ENCODE data around the gene USP24.
A peak's percentile ranks its signal among the peaks of the same experiment; 100 is the strongest.
"Not testable (repeated sequence)": the region's sequence is repeated elsewhere in the genome, so short reads cannot be mapped to it uniquely, and the experiment has no call there.

USP24 gene

GRCh38 chr1:55230659-55231058 is 15.5 kb upstream of the USP24 start:
- no peak for DNase-seq (ENCODE audit: low spot score)

- DNase-seq (ENCODE audit: low spot score) = not testable (repeated sequence)
These were observed 14.6 kb upstream of the USP24 start for GRCh38 chr1:55229726-55230125.

- DNase-seq (ENCODE audit: low spot score) = no peak
These were observed 10.1 kb upstream of the USP24 start for GRCh38 chr1:55225228-55225627.

DNA sequence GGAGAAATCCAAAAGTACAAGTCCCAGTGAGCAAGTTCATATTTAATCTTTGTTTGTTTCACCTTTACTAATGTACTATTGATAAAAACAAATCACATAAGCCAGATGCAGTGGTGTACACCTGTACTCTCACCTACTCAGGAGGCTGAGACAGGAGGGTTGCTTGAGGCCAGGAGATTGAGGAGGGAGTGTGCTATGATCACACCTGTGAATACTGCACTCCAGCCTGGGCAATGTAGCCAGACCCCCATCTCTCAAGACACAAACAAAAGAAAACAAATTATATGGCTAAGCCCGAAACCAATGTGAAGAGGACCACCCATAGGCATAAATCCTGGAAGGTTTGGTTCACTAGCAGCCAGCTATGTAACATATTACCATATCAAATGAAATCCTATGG is 9.6 kb upstream of the USP24 start:
- DNase-seq (ENCODE audit: low spot score) = no peak

DNA sequence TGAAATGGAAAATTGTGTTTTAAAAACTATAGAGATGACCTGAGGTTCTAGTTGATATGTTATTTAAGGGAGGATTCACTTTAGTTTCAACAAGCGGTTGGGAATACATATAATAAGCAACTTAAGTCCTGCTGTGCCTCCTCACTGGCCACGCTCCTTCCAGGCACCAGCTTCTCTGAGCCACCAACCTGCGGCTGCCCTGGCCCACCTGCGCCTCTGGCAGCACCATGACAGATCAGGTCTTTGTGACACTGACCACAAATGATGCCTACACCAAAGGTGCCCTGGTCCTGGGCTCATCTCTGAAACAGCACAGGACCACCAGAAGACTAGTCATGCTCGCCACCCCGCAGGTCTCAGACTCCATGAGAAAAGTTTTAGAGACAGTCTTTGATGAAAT is 7.0 kb upstream of the USP24 start:
- no peak for DNase-seq (ENCODE audit: low spot score)

- no peak for DNase-seq (ENCODE audit: low spot score)
These were observed 2.2 kb upstream of the USP24 start for GRCh38 chr1:55217226-55217986.

DNA sequence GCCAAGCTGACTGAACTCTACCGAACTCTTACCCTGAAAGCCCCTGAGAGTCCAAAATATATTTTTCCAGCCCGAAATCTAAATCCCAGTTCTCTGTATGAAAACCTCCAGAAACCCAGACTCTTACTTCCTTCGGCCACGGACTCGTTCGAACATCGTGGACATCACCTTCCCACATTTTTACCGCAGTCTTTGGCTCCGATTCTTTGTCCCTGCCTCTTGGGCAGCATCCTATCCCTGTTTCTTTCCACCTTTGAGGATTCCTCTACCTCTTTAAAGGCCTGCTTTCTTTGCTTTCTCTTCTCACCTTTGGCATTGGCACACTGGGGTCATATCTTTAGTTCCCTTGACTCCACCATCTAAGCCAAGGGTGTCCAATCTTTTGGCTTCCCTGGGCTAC is 932 bp upstream of the USP24 start:
- no peak for DNase-seq (ENCODE audit: low spot score)

DNA sequence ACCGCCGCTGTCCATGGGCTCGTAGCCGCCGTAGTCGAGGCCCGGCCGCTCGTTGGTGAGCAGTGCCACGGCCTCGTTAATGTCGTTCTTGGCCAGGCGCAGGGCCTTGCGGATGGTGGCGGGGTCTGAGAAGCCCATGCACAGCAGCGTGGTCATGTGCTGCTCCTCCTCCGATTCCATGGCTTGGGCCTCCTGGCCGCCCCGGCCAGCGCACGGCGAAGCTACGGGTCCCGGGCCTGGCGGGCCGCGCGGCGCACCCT is 300 bp downstream of the USP24 start:
- peak; percentile 30 for DNase-seq (ENCODE audit: low spot score)

DNA sequence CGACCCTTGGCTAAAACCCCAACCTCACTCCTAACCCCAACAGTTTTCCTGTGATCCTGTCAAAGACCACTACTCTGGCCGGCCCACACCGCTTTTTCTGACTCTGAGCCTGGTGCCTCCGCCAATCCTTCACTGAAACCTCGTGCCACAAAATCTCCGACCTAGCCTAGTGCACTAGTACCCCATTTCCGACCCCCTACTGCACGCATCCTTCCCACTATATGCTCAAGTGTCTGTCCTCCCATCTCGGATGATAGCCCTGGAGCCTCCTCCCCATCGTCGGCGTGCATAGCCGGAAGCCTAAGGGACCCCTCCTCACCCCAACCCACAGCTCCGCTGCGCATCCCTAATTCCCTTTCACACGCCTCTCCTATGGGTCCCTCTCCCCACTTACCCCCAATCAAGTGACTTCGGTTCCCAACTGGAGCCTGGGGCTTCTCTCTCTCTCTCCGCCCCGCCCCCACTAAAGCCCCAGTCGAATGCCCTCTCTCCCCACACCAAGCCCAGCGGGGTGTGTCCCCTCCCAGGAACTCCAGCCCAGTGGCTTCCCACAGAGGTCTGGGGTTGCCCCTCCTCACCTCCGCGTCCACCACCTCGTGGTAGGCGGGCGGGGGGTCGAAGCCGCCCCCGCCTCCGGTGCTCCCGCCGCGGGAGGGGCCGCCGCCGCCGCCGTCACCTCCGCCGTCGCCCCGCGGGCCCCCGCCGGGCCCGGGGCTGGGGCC is 791 bp downstream of the USP24 start:
- peak; percentile 53 for DNase-seq (ENCODE audit: low spot score)

DNA sequence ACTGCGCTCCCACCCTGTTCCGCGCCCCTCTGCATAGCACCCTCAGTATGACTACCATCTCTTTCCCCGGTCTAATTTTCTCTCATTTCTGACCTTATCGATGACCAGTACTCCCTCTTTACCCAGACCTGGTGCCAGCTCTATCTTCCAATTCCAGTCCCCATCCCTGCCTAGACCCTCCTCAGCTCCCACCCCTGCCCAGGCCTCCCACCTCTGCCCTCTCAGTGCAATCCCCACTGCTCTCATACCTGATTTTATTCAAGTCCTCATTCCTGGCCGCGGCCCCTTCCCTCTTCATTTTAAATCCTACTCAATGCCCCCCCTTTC is 1.3 kb downstream of the USP24 start:
- DNase-seq (ENCODE audit: low spot score) = no peak

DNA sequence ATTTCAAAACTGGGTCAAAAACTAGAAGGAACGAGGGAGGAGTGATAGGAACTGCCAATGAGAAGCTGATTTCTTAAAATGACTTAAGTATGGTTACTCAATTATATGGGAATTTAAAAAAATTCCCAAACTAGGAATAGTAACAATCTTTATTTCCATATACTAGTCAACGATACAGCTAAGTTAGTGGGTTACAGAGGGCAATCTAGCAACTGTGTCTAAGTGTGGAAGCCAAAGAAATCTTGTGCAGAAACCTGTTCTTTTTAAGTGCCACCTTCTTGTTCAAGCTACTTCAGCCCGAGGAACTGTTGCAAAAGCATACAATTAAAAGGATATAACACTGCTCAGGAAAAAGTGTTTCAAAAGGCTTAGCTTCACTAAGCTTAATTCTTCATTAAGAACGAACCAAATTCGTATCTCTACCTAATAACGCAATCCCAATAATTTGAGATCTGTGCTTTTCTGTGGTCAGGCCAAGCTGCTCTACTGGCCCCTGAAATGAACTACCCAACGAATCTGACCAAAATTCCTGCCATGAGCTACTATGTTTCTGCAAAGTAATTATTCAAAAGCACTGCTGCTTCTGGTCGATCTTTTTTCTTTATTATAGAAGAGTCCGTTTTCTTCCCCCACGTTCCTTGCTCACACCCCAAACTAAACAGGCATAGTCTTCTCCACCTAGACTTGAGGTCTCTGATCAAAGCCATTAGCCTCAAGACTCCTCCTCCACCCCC is 1.8 kb downstream of the USP24 start:
- no peak for DNase-seq (ENCODE audit: low spot score)

GRCh38 chr1:55212349-55213150 is 2.6 kb downstream of the USP24 start:
- DNase-seq (ENCODE audit: low spot score) = no peak

- no peak for DNase-seq (ENCODE audit: low spot score)
These were observed 3.3 kb downstream of the USP24 start for GRCh38 chr1:55211863-55212262.

DNA sequence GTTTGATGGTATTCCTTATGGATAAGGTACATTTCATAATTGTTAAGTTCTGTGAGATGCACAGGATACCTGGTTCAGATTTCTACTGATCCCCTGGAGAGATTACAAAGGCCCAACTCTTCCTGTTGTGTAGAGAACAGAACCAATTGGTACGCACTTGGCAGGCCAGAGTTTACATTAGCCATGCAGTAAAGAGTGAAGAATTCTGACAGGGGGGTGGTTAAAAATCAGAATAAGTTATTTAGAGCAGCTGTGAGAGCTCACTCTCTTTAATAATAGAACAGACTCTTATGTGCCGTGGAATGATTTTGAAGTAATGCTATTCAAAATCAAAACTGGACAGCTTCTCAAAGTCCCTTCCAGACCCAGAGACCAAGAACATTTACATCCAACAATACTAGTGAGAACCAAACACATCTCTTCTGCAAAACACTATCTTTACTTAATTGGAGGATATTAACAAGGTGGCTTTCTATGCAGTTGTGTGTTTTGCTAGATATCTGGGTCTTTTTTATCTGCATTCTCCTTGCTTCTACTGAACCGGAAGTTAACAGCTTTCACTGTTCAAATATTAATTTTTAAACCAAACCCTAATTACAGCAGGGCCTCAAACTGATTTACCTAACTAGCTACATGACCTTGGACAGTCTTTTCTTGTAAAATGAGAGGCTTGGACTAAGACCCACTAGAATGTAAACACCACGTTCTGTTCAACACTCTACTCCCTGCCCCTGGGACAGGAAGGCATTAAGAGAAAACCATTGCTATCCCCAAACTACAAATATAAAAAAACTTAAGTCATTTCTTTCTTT is 4.0 kb downstream of the USP24 start:
- DNase-seq (ENCODE audit: low spot score) = no peak

GRCh38 chr1:55209247-55209646 is 5.9 kb downstream of the USP24 start:
- DNase-seq (ENCODE audit: low spot score) = no peak

- DNase-seq (ENCODE audit: low spot score) = no peak
These were observed 9.0 kb downstream of the USP24 start for GRCh38 chr1:55206210-55206609.

- DNase-seq (ENCODE audit: low spot score) = no peak
These were observed 10.2 kb downstream of the USP24 start for GRCh38 chr1:55204997-55205396.

- no peak for DNase-seq (ENCODE audit: low spot score)
These were observed 12.1 kb downstream of the USP24 start for GRCh38 chr1:55203064-55203463.

DNA sequence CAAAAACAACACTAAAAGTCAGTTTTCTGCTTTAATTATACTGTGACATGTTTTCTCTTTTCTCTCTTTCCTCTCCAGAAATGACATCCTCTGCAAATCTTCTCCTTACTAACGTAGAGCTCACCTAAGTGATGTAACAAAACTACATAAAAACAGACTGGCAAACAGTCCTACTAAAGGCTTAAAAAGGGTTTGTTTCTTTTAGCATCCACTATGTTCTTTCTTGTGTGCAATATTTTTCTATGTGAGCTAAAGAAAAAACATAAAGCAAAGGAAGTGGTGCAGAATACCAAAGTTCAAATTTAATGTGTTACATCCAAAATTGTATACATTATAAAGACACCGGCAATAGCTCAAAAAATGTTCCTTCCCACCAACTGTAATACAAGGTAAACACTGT is 14.5 kb downstream of the USP24 start:
- DNase-seq (ENCODE audit: low spot score) = no peak

GRCh38 chr1:55199735-55200134 is 15.4 kb downstream of the USP24 start:
- not testable (repeated sequence) for DNase-seq (ENCODE audit: low spot score)

DNA sequence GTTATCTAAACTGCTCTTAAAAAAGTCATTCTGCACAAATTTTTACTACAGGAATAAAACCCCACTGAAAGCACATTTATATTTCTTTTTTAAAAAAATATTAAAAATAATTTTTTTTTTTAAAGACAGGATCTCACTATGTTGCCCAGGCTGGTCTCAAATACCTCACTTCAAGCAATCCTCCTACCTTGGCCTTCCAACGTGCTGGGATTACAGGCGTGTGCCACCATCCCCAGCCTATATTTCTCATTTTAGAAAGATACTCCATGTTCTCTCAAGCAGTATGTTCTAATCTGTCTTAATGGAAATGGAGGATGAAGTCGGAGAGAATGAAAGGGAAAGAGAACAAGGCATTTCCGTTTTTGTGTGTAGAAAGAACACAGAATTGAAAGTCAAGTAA is 17.1 kb downstream of the USP24 start:
- no peak for DNase-seq (ENCODE audit: low spot score)

Measured in SK-N-DZ (cell line).